Bronchial epithelial cell (primary cell): ENCODE data around the gene PFKL. TPM values are rescaled to one million over a fixed set of nuclear protein-coding genes. Genes with fewer than 3 reads are reported as not detected.

Source experiments
- DNase-seq: peaks from one replicate; pipeline ENCODE4 v3.0.0-alpha.2; 2010; ENCODE audit warnings: low read depth
- FAIRE-seq: peaks from 2 replicates; lab custom pipeline; 2011; peaks lifted over from hg19 to GRCh38; lab: Jason Lieb, UNC
- H3K27me3 ChIP-seq: 2 replicates; pipeline ENCODE4 v1.5.1; 2011; ENCODE audit warnings: low read length; ENCODE audit not compliant: control insufficient read depth, insufficient read depth
- H3K36me3 ChIP-seq: 2 replicates; pipeline ENCODE4 v1.5.1; 2011; ENCODE audit warnings: low read length; ENCODE audit not compliant: control insufficient read depth, insufficient read depth
- H3K4me3 ChIP-seq: 2 replicates; pipeline ENCODE4 v1.5.1; 2011; ENCODE audit warnings: mild to moderate bottlenecking, low read depth, low read length, control low read depth
- CTCF ChIP-seq: IDR thresholded peaks from 2 replicates; pipeline ENCODE4 v1.5.1; 2011; ENCODE audit warnings: mild to moderate bottlenecking, moderate library complexity, low read length, control low read depth, inconsistent platforms; ENCODE audit not compliant: insufficient read depth, severe bottlenecking
- total RNA-seq: library from RNA; depleted of rRNA; stranded (reverse); fragments of >200 nt; gene quantifications from 2 replicates; pipeline ENCODE4 v1.2.1, GENCODE V29; 2014

PFKL gene
- total RNA-seq, 1 donor from 2014 or later: 148 TPM

GRCh38 chr21:44347911-44348451 is 48.1 kb downstream of the PFKL start:
- TF ChIP-seq CTCF: no peak
- Histone ChIP-seq H3K27me3 (peaks cover 14% of the 10 kb centered on the region), H3K36me3 (no peaks in the 10 kb centered on the region), H3K4me3 (no peak overlapping the region)
- FAIRE-seq: no peak
- DNase-seq: no peak

GRCh38 chr21:44348861-44349260 is 49.0 kb downstream of the PFKL start:
- TF ChIP-seq CTCF: no peak
- no peak overlapping the region for H3K4me3 ChIP-seq
- H3K27me3 ChIP-seq: peaks cover 14% of the 10 kb centered on the region
- no peaks in the 10 kb centered on the region for H3K36me3 ChIP-seq
- DNase-seq (no peak), FAIRE-seq (no peak)

GRCh38 chr21:44349416-44349846 is 49.6 kb downstream of the PFKL start:
- DNase-seq: no peak
- Histone ChIP-seq H3K4me3 (no peak overlapping the region), H3K36me3 (no peaks in the 10 kb centered on the region), H3K27me3 (peaks cover 14% of the 10 kb centered on the region)
- no peak for FAIRE-seq
- TF ChIP-seq CTCF: no peak

- H3K4me3 ChIP-seq: no peak overlapping the region
- peaks cover 14% of the 10 kb centered on the region for H3K27me3 ChIP-seq
- DNase-seq: no peak
- no peak for FAIRE-seq
- TF ChIP-seq CTCF: no peak
- no peaks in the 10 kb centered on the region for H3K36me3 ChIP-seq
Measured at GRCh38 chr21:44349847-44350772, 50.3 kb downstream of the PFKL start.

GRCh38 chr21:44350773-44351481 is 51.1 kb downstream of the PFKL start:
- peaks cover 14% of the 10 kb centered on the region for H3K27me3 ChIP-seq
- H3K4me3 ChIP-seq: no peak overlapping the region
- no peaks in the 10 kb centered on the region for H3K36me3 ChIP-seq
- DNase-seq (no peak), FAIRE-seq (no peak)
- no peak for TF ChIP-seq CTCF
